Sigmoid colon (tissue), 7 donors: ENCODE measurements around the gene ZNF768. TPM values are rescaled to one million over a fixed set of nuclear protein-coding genes. Genes with fewer than 3 reads are reported as not detected.

Experiments
- DNase-seq: peaks from one replicate; pipeline ENCODE4 v3.0.0-alpha.2; 2019
- H3K27ac ChIP-seq, 4 donors: fragments of 200-600 bp; sonication (generic); one replicate each; pipeline ENCODE4 v1.5.1; 2016 to 2019; ENCODE audit warnings: mild to moderate bottlenecking in 1 of 4
- H3K27me3 ChIP-seq, 3 donors: fragments of 200-600 bp; sonication (generic); one replicate each; pipeline ENCODE4 v1.5.1; 2019; ENCODE audit warnings: mild to moderate bottlenecking in 1 of 3
- H3K36me3 ChIP-seq, 4 donors: fragments of 200-600 bp; sonication (generic); one replicate each; pipeline ENCODE4 v1.5.1; 2016 to 2019
- H3K4me1 ChIP-seq, 4 donors: fragments of 200-600 bp; sonication (generic); one replicate each; pipeline ENCODE4 v1.5.1; 2017 to 2019
- H3K4me3 ChIP-seq, 4 donors: fragments of 200-600 bp; sonication (generic); one replicate each; pipeline ENCODE4 v1.5.1; 2017 to 2019; ENCODE audit warnings: mild to moderate bottlenecking in 2 of 4, moderate library complexity in 1 of 4
- H3K9me3 ChIP-seq, 4 donors: fragments of 200-600 bp in 3 of 4; sonication (generic) in 3 of 4; one replicate each; pipeline versions ENCODE4 v1.5.1 to v1.6.1; 2013 to 2019
- EP300 ChIP-seq, 4 donors: sonication (generic); formaldehyde crosslinking; IDR thresholded peaks; one replicate each; pipeline ENCODE4 v1.6.1; 2017; ENCODE audit warnings: antibody characterized with exemption in 4 of 4
- POLR2A ChIP-seq, 2 donors: fragments of 450-650 bp; IDR thresholded peaks; one replicate each; pipeline ENCODE4 v1.6.1; 2016; ENCODE audit warnings: antibody characterized with exemption in 2 of 2, mild to moderate bottlenecking in 2 of 2, moderate library complexity in 2 of 2
- POLR2AphosphoS5 ChIP-seq, 4 donors: sonication (generic); formaldehyde crosslinking; IDR thresholded peaks; one replicate each; pipeline ENCODE4 v1.6.1; 2017; ENCODE audit warnings: antibody characterized with exemption in 4 of 4
- WGBS, 2 donors: extraction: QIAGEN DNeasy Blood & Tissue Kit; methylation state at CpG; one replicate each; pipeline ENCODE4 v1.1.7; 2013; 5-methylcytosine and 5-hydroxymethylcytosine counted together
- intact Hi-C: fragments of 100-400 bp; cut with DNase I; formaldehyde crosslinking; loops from one replicate; pipeline ENCODE4 v1.15.1; 2023
- polyA plus RNA-seq, 3 donors: library from polyadenylated mRNA; stranded (reverse); fragments of 200-250 nt; gene quantifications; one replicate each; pipeline ENCODE4 v1.2.3, GENCODE V29; 2013
- total RNA-seq, 4 donors: library from RNA; depleted of rRNA; stranded (reverse); fragments of >200 nt; gene quantifications; one replicate each; pipeline ENCODE4 v1.1.0, GENCODE V29; 2016
- TF ChIP-seq, protein P1 (sequence below), 4 experiments: fragments of 450-650 bp in 3 of 4; fragments of 200-600 bp in 1 of 4; IDR thresholded peaks; one replicate each; pipeline ENCODE4 v1.5.1; 2016 to 2019; ENCODE audit warnings: antibody characterized with exemption in 4 of 4, mild to moderate bottlenecking in 3 of 4, moderate library complexity in 2 of 4
- donor health status: healthy with polysubstance abuse.
- donor health status: Bipolar disorder and iron deficiency.
- donor health status: healthy.

Gene ZNF768
- total and polyA plus RNA-seq, 7 donors = 32.4 to 61.0 (median 48.2) TPM

- peaks cover 0 to 15% (median 6%) of the 10 kb centered on the region in 4 donors for H3K4me1 ChIP-seq
- H3K27me3 ChIP-seq = no peaks in the 10 kb centered on the region
- intact Hi-C loops = no loop called here
- H3K4me3 ChIP-seq = no peak overlapping the region
- TF ChIP-seq, protein P1, sequence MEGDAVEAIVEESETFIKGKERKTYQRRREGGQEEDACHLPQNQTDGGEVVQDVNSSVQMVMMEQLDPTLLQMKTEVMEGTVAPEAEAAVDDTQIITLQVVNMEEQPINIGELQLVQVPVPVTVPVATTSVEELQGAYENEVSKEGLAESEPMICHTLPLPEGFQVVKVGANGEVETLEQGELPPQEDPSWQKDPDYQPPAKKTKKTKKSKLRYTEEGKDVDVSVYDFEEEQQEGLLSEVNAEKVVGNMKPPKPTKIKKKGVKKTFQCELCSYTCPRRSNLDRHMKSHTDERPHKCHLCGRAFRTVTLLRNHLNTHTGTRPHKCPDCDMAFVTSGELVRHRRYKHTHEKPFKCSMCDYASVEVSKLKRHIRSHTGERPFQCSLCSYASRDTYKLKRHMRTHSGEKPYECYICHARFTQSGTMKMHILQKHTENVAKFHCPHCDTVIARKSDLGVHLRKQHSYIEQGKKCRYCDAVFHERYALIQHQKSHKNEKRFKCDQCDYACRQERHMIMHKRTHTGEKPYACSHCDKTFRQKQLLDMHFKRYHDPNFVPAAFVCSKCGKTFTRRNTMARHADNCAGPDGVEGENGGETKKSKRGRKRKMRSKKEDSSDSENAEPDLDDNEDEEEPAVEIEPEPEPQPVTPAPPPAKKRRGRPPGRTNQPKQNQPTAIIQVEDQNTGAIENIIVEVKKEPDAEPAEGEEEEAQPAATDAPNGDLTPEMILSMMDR (IDR thresholded peaks at IDR 0.05) = no peak
- no peak for TF ChIP-seq EP300 (IDR thresholded peaks at IDR 0.05)
- no peak for TF ChIP-seq POLR2A (IDR thresholded peaks at IDR 0.05)
- no peak for TF ChIP-seq POLR2AphosphoS5 (IDR thresholded peaks at IDR 0.05)
- no peak overlapping the region for H3K27ac ChIP-seq
- peaks cover 0 to 8% (median 0%) of the 10 kb centered on the region in 4 donors for H3K36me3 ChIP-seq
- no peaks in the 10 kb centered on the region for H3K9me3 ChIP-seq
- no peak for DNase-seq
- WGBS, 2 donors = 90 to 95% methylated on average over 7 of the region's 7 CpGs
Measured at GRCh38 chr16:30521476-30521872, 4.9 kb downstream of the ZNF768 start.

DNA sequence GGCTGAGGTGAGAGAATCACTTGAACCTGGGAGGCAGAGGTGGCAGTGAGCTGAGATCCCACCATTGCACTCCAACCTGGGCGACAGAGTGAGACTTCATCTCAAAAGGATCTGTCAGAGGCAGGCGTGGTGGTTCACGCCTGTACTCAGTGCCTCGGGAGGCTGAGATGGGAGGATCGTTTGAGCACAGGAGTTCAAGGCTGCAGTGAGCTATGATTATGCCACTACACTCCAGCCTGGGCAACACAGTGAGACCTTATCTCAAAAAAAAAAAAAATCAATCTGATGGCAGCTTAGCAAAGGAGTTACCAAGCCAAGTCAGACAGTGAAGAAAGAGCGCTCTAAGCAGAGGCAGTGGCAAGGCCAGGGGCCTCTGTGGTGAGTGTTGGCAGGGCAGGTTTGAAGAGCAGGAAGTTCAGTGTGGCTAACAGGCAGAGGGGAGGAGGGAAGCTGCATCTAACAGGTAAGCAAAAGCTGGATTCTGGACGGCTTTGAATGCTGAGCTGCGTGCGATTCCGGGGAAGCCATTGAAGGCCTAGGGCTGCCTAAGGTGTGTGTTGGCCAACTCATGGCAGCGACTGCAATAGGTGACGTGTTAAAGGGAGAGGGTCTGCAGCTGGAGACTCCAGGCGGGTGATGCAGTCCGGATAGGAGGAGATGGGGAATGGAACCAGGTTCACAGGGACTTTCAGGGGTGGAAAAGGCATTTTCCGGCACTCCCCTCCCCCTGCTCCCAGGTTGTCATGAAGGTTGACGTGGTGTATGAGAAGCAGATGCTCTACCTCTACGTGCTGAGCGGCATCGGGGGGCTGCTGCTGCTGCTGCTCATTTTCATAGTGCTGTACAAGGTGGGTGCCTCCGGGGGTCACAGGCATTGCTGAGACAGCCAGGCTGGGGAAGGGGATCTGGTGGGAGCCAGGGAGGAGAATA, 7.0 kb downstream of the ZNF768 start:
- Histone ChIP-seq H3K27ac (no peak overlapping the region), H3K4me1 (peaks cover 0 to 5% (median 0%) of the 10 kb centered on the region in 4 donors), H3K36me3 (no peaks in the 10 kb centered on the region), H3K4me3 (no peak overlapping the region), H3K27me3 (no peaks in the 10 kb centered on the region), H3K9me3 (no peaks in the 10 kb centered on the region)
- TF ChIP-seq POLR2A (IDR thresholded peaks at IDR 0.05) (no peak), POLR2AphosphoS5 (IDR thresholded peaks at IDR 0.05) (no peak), EP300 (IDR thresholded peaks at IDR 0.05) (no peak)
- TF ChIP-seq, protein P1 (IDR thresholded peaks at IDR 0.05) = no peak
- no peak for DNase-seq
- 89 to 92% methylated on average over 20 of the region's 20 CpGs for WGBS, 2 donors
- intact Hi-C loops = no loop called here

DNA sequence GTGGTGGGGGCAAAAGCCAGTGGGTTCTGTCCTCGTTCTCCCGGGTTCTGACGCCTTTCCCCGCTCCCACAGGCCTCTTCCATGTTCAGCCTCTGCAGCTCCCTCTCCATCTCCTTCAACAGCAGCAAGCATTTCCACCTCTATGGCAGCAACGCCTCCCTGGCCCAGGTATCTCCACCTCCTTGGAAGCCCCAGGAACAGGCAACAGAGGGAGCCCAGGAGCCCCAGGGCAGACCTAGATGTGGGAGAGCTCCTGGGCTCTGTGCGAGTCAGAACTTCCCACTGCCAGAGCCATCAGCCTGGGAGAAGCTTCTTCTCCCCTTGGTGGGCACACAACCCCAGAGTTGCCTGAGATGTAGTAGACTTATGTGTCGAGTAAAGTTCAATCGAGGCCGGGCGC, 7.8 kb downstream of the ZNF768 start:
- WGBS, 2 donors = 92 to 93% methylated on average over 10 of the region's 10 CpGs
- DNase-seq = no peak
- intact Hi-C loops = no loop called here

DNA sequence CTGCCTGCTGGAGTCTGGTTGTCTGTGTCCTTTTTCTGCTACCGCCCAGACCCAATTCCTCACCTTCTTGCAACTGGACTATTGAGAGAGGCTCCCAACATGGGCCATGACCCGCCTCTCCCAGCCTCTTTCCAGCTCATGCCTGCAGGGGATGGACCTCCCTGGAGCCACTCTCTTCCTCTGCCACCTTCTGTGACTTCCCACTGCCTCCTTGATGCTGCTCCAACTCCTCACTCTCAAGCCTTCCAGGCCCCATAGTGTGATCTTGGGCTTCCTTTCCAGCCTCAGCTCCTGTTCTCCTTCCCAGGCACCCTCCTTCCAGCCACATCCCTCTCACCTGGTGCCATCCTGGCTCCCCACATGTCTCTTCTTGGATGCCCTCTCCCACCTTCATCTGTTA, 11.1 kb downstream of the ZNF768 start:
- intact Hi-C loops = no loop called here
- no peak for DNase-seq
- Histone ChIP-seq H3K36me3 (no peaks in the 10 kb centered on the region), H3K4me3 (no peak overlapping the region), H3K27me3 (no peaks in the 10 kb centered on the region), H3K4me1 (no peaks in the 10 kb centered on the region), H3K9me3 (no peaks in the 10 kb centered on the region), H3K27ac (no peak overlapping the region)
- TF ChIP-seq POLR2A (IDR thresholded peaks at IDR 0.05) = no peak
- TF ChIP-seq POLR2AphosphoS5 (IDR thresholded peaks at IDR 0.05) = no peak
- TF ChIP-seq EP300 (IDR thresholded peaks at IDR 0.05) = no peak
- TF ChIP-seq, protein P1 (IDR thresholded peaks at IDR 0.05) = no peak
- 86 to 88% methylated on average over 2 of the region's 2 CpGs for WGBS, 2 donors

More for the DNA sequence above, 7.8 kb downstream of the ZNF768 start:
- no peak for TF ChIP-seq EP300 (IDR thresholded peaks at IDR 0.05)
- TF ChIP-seq POLR2A (IDR thresholded peaks at IDR 0.05) = no peak
- no peak for TF ChIP-seq POLR2AphosphoS5 (IDR thresholded peaks at IDR 0.05)
- TF ChIP-seq, protein P1 (IDR thresholded peaks at IDR 0.05) = no peak
- no peaks in the 10 kb centered on the region for H3K4me1 ChIP-seq
- no peaks in the 10 kb centered on the region for H3K27me3 ChIP-seq
- H3K9me3 ChIP-seq = no peaks in the 10 kb centered on the region
- no peak overlapping the region for H3K27ac ChIP-seq
- no peaks in the 10 kb centered on the region for H3K36me3 ChIP-seq
- no peak overlapping the region for H3K4me3 ChIP-seq
